GM12872 (cell line): ENCODE measurements around the gene TSC22D1.

Source experiments
- TF ChIP-seq, protein P1 (sequence below): IDR thresholded peaks from 3 replicates; pipeline ENCODE4 v1.5.1; 2011; ENCODE audit warnings: low read depth, mild to moderate bottlenecking, low read length, moderate library complexity; ENCODE audit not compliant: insufficient read depth

Gene TSC22D1

DNA sequence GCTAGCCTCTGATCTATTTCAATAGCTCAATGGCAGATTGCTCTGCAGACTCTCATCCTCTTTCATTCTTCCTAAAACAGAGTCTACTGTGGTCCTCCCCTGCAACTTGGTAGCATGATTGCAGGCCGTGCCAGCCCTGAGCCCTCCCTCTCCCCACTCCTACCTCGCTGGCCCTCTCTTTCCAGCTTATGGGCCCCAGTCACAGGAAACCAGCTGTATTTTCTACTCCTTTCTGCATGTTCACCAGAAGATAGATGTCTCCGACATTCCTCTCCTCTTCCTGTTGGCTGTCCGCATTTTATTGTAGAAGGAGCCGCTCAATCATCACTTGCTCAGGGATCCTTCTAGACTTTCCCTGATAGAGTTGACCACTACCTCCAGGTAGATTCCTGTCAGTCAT, 152.3 kb downstream of the TSC22D1 start:
- TF ChIP-seq, protein P1, sequence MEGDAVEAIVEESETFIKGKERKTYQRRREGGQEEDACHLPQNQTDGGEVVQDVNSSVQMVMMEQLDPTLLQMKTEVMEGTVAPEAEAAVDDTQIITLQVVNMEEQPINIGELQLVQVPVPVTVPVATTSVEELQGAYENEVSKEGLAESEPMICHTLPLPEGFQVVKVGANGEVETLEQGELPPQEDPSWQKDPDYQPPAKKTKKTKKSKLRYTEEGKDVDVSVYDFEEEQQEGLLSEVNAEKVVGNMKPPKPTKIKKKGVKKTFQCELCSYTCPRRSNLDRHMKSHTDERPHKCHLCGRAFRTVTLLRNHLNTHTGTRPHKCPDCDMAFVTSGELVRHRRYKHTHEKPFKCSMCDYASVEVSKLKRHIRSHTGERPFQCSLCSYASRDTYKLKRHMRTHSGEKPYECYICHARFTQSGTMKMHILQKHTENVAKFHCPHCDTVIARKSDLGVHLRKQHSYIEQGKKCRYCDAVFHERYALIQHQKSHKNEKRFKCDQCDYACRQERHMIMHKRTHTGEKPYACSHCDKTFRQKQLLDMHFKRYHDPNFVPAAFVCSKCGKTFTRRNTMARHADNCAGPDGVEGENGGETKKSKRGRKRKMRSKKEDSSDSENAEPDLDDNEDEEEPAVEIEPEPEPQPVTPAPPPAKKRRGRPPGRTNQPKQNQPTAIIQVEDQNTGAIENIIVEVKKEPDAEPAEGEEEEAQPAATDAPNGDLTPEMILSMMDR, result no peak

DNA sequence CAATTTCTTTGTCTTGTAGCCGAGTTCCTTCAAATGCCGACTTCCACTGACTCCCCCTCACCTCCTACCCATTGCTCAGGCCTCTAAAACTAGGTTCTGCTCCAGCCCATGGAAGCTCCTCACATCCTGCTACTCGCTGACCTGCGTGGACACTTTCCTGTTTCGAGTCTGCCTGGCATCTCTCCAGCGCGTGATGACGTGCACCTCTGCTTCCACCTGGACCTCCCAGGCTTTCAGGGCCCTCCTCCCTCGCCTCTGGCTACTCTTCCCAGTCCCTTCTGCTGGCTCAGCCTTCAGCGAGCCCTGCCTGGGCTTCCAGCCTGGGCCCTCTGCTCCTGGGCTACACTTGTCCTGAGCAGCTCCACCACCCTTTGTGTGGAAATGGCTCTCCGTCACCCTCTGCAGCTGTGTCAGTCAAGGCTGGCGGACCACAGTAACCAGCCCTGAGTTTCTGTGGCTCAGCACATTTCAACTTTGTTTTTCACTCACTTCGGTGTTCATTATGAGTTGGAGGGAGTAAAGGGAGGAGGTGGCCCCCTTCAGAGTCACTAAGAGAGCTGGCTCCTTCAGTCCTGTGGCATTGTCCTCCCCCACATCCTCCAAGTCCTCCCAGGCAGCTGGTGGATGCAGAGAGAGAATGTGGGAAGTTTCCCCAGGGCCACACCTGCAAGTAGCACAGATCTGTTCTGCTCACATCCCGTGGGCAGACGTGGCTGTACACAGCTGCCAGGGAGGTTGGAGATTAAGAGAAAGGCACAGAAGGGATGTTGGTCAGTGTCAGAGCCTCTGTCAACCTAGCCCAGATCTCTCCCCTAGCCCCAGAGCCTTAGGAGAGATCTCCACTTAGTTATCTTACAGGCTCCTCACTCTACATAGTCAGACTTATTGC, 153.1 kb downstream of the TSC22D1 start:
- TF ChIP-seq, protein P1, result no peak

DNA sequence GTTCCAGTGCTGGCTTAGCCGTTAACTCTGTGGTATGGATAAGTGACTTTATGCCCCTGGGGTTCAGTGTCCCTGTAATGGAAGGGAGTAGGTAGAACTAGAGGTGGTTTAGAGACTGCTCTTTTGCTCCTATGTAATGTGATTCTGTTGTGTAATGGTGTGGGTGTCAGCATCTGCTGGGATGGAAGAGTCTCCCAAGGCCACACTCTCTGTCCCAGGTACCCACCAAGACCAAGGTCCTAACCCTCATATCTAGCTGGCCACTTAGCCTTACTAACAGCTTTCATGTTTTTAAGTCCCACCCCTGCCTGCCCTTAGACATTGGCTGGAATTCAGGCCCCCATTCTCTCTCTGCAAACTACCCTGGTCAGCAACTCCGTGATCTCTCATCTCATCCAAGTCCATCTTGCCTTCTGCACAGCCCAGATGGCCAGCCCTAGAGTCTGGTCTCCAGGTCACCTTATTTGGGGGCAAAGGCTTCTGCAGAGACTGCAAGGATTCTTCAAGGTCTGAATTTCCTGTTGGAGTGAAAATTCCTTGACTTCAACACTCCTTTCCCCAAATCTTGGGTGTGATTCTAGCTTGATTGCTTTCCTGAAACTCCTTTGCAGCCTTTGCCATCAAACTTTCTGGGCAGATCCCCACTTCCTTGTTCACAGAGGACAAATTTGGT, 154.1 kb downstream of the TSC22D1 start:
- TF ChIP-seq, protein P1, result no peak

DNA sequence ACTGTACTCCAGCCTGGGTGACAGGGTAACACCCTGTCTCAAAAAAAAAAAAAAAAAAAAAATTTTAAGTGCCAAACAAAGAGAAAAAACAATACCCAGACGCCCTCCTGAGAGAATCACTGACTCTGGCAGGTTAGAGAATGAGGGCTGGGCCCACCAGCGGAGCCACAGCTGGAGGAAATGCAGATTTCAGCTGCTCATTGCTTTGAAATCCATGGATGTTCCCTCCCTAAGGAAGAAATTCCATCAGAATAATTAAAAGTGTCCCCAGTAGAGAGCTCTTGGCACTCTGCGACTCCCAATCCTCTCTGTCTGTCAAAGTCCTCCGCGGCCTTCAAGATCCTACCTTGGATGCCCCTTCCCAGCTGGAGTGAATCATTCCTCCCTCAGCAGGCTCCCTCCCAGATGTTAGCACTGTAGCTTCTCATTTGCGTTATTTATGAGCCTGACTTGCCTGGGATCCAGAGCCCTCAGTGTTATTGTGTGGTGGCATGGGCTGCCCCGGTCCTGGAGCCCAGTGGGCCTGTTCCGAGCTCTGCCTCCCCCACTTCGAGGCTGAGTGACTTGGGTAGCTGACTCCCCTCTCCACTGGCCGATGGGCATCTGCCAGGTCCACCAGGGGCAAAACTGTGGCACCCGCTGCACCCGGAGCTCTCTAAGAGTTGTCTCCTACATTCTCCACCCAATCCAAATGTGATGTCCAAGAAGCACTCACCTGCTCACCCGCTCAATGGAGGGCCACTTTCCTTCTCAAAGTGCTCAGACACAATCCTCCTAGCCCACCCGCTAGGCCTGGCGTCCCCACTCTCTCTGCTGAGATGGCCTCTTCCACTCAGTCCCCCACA, 155.5 kb downstream of the TSC22D1 start:
- TF ChIP-seq, protein P1, result no peak

DNA sequence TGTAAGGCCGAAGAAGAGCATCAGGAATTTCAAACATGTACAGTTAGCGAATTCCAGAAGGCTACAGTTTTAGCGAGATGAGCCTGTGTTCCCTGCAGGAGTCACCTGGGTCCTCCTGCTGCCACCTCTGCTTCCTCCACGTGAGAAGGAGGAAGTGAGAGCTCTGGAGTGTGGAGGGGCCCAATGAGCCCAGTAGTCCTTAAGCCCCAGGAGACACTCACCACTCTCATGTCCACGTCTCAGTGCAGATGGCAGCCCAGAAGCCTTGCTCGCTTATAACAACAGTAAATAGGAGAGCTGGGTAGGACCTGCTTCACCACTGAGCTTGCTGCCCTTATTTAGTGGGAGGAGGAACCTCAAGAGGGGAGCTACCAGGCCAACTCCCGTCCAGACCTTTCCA, 158.3 kb downstream of the TSC22D1 start:
- TF ChIP-seq, protein P1, result no peak

DNA sequence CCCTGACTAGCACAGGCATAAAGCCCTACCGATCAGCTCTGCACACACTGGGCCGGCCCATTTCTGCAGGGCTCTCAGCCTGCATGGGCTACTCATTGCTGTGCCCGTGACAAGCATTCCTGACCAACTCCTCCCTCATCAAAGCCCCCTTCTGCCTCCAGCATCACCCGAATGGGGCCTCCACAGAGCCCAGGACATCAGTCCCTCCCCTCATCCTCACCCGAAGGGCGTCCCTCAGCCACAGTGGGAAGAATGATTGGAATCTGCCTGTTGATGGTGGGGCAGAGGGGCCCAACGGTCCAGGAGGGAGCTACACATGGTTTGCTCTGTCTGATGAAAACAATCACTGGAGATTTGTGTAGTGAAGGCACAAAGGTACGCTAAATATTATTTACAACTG, 158.7 kb downstream of the TSC22D1 start:
- TF ChIP-seq, protein P1, result no peak

DNA sequence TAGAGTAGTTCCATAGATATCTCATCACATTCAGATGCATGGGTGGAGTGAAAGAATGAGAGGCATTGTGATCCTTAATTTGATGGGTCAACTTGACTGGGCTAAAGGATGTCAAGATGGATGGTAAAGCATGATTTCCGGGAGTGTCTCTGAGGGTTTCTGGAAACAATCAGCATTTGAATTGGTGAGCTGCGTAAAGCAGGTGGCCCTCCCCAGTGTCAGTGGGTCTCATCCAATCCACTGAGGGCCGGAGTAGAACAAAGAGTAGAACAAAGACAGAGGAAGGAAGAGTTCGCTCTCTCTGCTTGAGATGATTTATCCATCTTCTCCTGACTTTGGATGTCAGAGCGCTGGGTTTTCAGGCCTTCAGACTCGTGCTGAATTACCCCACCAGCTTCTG, 159.4 kb downstream of the TSC22D1 start:
- TF ChIP-seq, protein P1, result no peak
